Activated CD8-positive, alpha-beta T cell treated with anti-CD3 and anti-CD28 coated beads for 36 hours (primary cell): ENCODE results near the gene RBM28. TPM values are rescaled to one million over a fixed set of nuclear protein-coding genes. Genes with fewer than 3 reads are reported as not detected.

ENCODE experiments used
- ATAC-seq: fragments of 200-7000 bp; cut with Tn5 transposase; one replicate; pipeline ENCODE4 v1.10.0; 2021; ENCODE audit warnings: mild to moderate bottlenecking, moderate library complexity
- CTCF ChIA-PET: fragments of 350-600 bp; sonication (Branson Sonifier 250); formaldehyde crosslinking; loops from one replicate; lab custom pipeline; 2021; ENCODE audit warnings: antibody characterized with exemption; lab: Charles Lee
- POLR2A ChIA-PET: fragments of 350-600 bp; sonication (Branson Sonifier 250); formaldehyde crosslinking; loops from one replicate; lab custom pipeline; 2021; ENCODE audit warnings: antibody characterized with exemption; lab: Charles Lee
- DNase-seq: peaks from one replicate; pipeline ENCODE4 v3.0.0-alpha.2; 2020
- H3K27ac Mint-ChIP-seq: one replicate; pipeline ENCODE4 v1.8.0; 2021; ENCODE audit warnings: mild to moderate bottlenecking, mixed read lengths
- H3K27me3 Mint-ChIP-seq: one replicate; pipeline ENCODE4 v1.8.0; 2021; ENCODE audit warnings: mixed read lengths
- H3K36me3 Mint-ChIP-seq: one replicate; pipeline ENCODE4 v1.8.0; 2021; ENCODE audit warnings: low read depth, mixed read lengths
- H3K4me1 Mint-ChIP-seq: one replicate; pipeline ENCODE4 v1.8.0; 2021; ENCODE audit warnings: low read depth, mixed read lengths
- H3K4me3 Mint-ChIP-seq: one replicate; pipeline ENCODE4 v1.8.0; 2021; ENCODE audit warnings: mild to moderate bottlenecking, moderate library complexity, mixed read lengths
- H3K9me3 Mint-ChIP-seq: one replicate; pipeline ENCODE4 v1.8.0; 2021; ENCODE audit warnings: mixed read lengths
- intact Hi-C: fragments of 100-400 bp; cut with micrococcal nuclease; formaldehyde crosslinking; loops from one replicate; pipeline ENCODE4 v1.10.0; 2022
- total RNA-seq, 2 experiments: library from RNA; stranded (reverse); gene quantifications; one replicate each; pipeline ENCODE4 v1.2.3, GENCODE V29; 2021
- TF ChIP-seq, protein P1 (sequence below): fragments of 200-600 bp; IDR thresholded peaks from one replicate; pipeline ENCODE4 v1.8.0; 2022; ENCODE audit warnings: antibody characterized with exemption, mild to moderate bottlenecking

Gene RBM28
- total RNA-seq, 2 experiments from 2014 or later: 55.3 to 55.6 TPM

DNA sequence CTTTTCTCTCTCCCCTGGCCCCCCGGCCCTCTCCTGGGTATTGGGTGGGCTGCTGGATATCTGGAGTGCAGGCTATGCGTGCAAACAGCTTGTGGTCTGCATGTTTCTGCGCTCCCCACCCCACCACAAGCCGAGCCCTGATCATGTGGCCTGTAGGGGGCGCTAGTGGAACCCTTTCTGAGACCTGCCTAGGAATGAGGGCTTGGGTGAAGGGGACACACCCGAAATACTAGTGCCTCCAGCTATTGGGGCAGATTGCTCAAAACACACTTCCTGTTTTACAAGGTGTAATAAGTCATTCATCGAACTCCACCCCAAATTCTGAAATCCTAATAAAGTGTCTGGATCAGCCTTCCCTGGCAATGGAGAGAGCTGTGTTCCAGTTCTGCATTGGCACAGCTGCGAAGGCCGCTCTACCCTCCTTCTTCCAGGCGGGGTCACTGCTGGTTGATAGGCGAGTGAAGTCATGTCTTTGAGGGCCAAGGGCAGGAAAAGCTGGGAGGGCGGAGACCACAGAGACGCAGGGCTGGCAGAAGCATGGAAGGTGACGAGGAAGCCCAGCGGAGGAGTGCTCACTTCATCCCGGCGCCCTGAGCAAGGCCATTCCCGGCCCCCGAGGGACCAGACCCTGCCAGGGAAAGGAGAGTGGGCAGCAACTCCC is 37.6 kb upstream of the RBM28 start:
- Mint-ChIP-seq H3K27ac (no peak overlapping the region), H3K4me1 (no peaks in the 10 kb centered on the region), H3K4me3 (no peak overlapping the region), H3K9me3 (no peaks in the 10 kb centered on the region), H3K27me3 (no peaks in the 10 kb centered on the region), H3K36me3 (no peaks in the 10 kb centered on the region)
- ChIA-PET CTCF (interaction anchor here (0.7 to 7.5 kb wide), 26 partner anchors 8 to 673 kb away, joined by 3 to 79 read pairs (median 6); partner anchors contain the start of gene RBM28), POLR2A (interaction anchor here (1.1 kb wide), 1 partner anchor 43 kb away, joined by 3 read pairs; no protein-coding TSS in a partner anchor)
- DNase-seq: peak; percentile 73
- TF ChIP-seq, protein P1, sequence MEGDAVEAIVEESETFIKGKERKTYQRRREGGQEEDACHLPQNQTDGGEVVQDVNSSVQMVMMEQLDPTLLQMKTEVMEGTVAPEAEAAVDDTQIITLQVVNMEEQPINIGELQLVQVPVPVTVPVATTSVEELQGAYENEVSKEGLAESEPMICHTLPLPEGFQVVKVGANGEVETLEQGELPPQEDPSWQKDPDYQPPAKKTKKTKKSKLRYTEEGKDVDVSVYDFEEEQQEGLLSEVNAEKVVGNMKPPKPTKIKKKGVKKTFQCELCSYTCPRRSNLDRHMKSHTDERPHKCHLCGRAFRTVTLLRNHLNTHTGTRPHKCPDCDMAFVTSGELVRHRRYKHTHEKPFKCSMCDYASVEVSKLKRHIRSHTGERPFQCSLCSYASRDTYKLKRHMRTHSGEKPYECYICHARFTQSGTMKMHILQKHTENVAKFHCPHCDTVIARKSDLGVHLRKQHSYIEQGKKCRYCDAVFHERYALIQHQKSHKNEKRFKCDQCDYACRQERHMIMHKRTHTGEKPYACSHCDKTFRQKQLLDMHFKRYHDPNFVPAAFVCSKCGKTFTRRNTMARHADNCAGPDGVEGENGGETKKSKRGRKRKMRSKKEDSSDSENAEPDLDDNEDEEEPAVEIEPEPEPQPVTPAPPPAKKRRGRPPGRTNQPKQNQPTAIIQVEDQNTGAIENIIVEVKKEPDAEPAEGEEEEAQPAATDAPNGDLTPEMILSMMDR: peak; percentile 83
- intact Hi-C loops: no loop called here
- peak; percentile 61 for ATAC-seq

DNA sequence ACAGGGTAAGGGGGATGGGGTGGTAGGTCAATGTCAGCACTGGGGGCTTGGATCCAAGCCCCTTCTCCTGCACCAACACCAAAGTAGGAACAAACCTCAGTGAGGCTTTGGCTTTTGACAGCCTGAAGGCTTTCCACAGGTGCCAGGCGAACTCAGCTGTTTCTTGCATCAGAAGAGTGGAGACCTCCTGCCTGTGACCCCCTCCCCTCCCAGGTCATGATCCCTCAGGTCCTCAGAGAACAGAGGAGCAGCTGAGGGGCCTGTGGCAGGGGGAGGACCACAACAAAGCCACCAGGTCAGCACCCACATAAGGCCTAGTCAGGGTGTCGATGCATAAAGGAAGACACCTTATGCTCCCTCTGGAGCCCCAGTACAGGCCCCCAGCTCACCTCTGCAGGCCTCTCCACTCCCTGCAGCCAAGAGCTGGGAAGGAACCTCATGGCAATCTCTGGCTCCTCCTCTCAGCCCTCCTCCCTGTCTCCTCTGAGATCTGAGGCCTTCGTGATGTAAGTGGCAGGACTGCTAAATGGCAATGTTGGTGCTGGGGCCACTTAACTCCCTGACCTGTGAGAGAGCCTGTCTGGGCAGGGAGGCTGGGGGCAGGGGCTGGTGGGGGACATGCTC is 36.9 kb upstream of the RBM28 start:
- CTCF ChIA-PET: interaction anchor here (0.8 to 7.5 kb wide), 22 partner anchors 8 to 672 kb away, joined by 3 to 79 read pairs (median 7); partner anchors contain the start of gene RBM28
- no peaks in the 10 kb centered on the region for H3K27me3 Mint-ChIP-seq
- H3K4me3 Mint-ChIP-seq: no peak overlapping the region
- H3K4me1 Mint-ChIP-seq: no peaks in the 10 kb centered on the region
- POLR2A ChIA-PET: interaction anchor here (1.1 kb wide), 1 partner anchor 42 kb away, joined by 3 read pairs; no protein-coding TSS in a partner anchor
- H3K27ac Mint-ChIP-seq: no peak overlapping the region
- H3K9me3 Mint-ChIP-seq: no peaks in the 10 kb centered on the region
- DNase-seq (no peak), ATAC-seq (no peak)
- TF ChIP-seq, protein P1: no peak
- intact Hi-C loops: no loop called here
- H3K36me3 Mint-ChIP-seq: no peaks in the 10 kb centered on the region

DNA sequence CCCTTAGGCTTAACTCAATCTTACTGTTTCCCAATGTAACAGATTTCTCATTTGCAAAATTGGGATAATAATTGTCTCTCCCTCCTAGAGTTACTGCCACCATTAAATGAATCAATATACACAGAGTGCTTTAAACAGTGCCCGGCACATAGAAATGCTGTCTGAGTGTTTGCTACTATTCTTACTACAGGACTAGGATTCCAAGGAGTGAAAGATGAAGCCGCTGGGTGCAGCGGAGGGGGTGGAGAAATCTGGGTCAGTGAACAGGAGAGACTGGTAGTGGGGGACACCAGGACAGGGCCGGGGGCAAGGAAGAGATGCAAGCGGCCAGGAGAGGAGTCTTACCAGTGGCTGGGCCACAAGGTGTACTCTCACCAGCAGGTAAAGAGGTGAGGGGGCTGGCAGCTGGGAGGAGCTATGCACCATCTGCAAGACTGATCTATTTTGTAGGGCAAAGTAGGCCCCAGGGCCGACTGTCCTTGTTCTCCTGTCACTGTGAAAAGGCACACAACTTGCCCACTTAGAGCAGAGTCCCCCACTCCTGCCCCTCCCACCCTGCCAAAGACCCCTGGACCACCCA is 36.3 kb upstream of the RBM28 start:
- DNase-seq (no peak), ATAC-seq (no peak)
- CTCF ChIA-PET: interaction anchor here (1.1 to 7.5 kb wide), 11 partner anchors 7 to 94 kb away, joined by 3 to 79 read pairs (median 11); partner anchors contain the start of gene RBM28
- Mint-ChIP-seq H3K4me1 (no peaks in the 10 kb centered on the region), H3K27ac (no peak overlapping the region), H3K4me3 (no peak overlapping the region), H3K36me3 (no peaks in the 10 kb centered on the region), H3K27me3 (no peaks in the 10 kb centered on the region), H3K9me3 (no peaks in the 10 kb centered on the region)
- POLR2A ChIA-PET: no interaction called here
- TF ChIP-seq, protein P1: no peak
- intact Hi-C loops: no loop called here

DNA sequence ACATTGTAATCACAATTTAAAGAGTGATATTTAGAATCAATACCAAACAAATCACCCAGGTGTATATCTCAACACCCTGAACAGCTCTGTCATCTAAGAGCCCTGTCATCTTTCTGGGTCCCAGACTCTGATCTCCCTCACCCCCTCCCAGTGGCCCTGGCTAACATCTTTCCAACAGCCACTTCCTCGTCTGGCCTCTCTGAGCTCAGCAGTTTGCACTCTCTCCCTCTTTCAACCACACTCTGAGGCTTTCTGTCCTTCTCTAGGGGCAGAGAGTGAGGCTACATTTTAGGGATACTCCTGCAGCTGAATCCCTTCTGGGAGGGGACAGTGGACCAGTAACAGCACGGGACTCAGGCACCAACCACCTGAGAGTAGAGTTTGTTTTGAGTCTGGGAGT is 34.9 kb upstream of the RBM28 start:
- Mint-ChIP-seq H3K4me3 (no peak overlapping the region), H3K36me3 (no peaks in the 10 kb centered on the region), H3K27me3 (peaks cover 4% of the 10 kb centered on the region), H3K4me1 (no peaks in the 10 kb centered on the region), H3K27ac (no peak overlapping the region), H3K9me3 (no peaks in the 10 kb centered on the region)
- DNase-seq (no peak), ATAC-seq (no peak)
- TF ChIP-seq, protein P1: no peak
- ChIA-PET POLR2A (no interaction called here), CTCF (interaction anchor here (1.2 to 7.5 kb wide), 3 partner anchors 9 to 30 kb away, joined by 3 to 79 read pairs (median 28); no protein-coding TSS in a partner anchor)
- intact Hi-C loops: no loop called here
